H9 (cell line): ENCODE results near the gene GTF3C5. TPM values are rescaled to one million over a fixed set of nuclear protein-coding genes. Genes with fewer than 3 reads are reported as not detected.

ENCODE experiments used
- DNase-seq: peaks from one replicate; pipeline ENCODE4 v3.0.0-alpha.2; 2017
- H2AFZ ChIP-seq: one replicate; pipeline ENCODE4 v1.6.1; 2013; ENCODE audit warnings: mild to moderate bottlenecking, low read length, control low read depth, moderate library complexity
- H2AK5ac ChIP-seq: 2 replicates; pipeline ENCODE4 v1.6.1; 2013; ENCODE audit warnings: low read length, control low read depth, mixed read lengths; ENCODE audit not compliant: insufficient read length
- H2BK120ac ChIP-seq: one replicate; pipeline ENCODE4 v1.6.1; 2013; ENCODE audit warnings: low read depth, mild to moderate bottlenecking, low read length, control low read depth, inconsistent platforms; ENCODE audit not compliant: poor library complexity, severe bottlenecking
- H2BK12ac ChIP-seq: 2 replicates; pipeline ENCODE4 v1.6.1; 2013; ENCODE audit warnings: low read length, control low read depth, mixed read lengths, low read depth; ENCODE audit not compliant: insufficient read length
- H2BK15ac ChIP-seq: 2 replicates; pipeline ENCODE4 v1.6.1; 2013; ENCODE audit warnings: low read depth, low read length, control low read depth
- H2BK20ac ChIP-seq: one replicate; pipeline ENCODE4 v1.6.1; 2013; ENCODE audit warnings: low read depth, mild to moderate bottlenecking, low read length, control low read depth, inconsistent platforms; ENCODE audit not compliant: poor library complexity, severe bottlenecking
- H2BK5ac ChIP-seq: 2 replicates; pipeline ENCODE4 v1.6.1; 2013; ENCODE audit warnings: low read length, control low read depth, mixed read lengths; ENCODE audit not compliant: insufficient read length
- H3K14ac ChIP-seq: 2 replicates; pipeline ENCODE4 v1.6.1; 2013; ENCODE audit warnings: low read length, control low read depth; ENCODE audit not compliant: insufficient read depth
- H3K18ac ChIP-seq: 2 replicates; pipeline ENCODE4 v1.6.1; 2013; ENCODE audit warnings: low read depth, mild to moderate bottlenecking, mixed read lengths, low read length, control low read depth; ENCODE audit not compliant: insufficient read length
- H3K23ac ChIP-seq: 2 replicates; pipeline ENCODE4 v1.6.1; 2013; ENCODE audit warnings: low read length, control low read depth, mixed read lengths, low read depth; ENCODE audit not compliant: insufficient read length
- H3K23me2 ChIP-seq: 2 replicates; pipeline ENCODE4 v1.6.1; 2013; ENCODE audit warnings: low read depth, mild to moderate bottlenecking, mixed read lengths, low read length, control low read depth; ENCODE audit not compliant: insufficient read length, poor library complexity, severe bottlenecking
- H3K27ac ChIP-seq: 2 replicates; pipeline ENCODE4 v1.5.1; 2013; ENCODE audit warnings: low read length, control low read depth, mixed read lengths, low read depth; ENCODE audit not compliant: insufficient read length
- H3K27me3 ChIP-seq: 2 replicates; pipeline ENCODE4 v1.6.1; 2013; ENCODE audit warnings: low read length, control low read depth, inconsistent platforms; ENCODE audit not compliant: insufficient read depth
- H3K4ac ChIP-seq: 2 replicates; pipeline ENCODE4 v1.6.1; 2013; ENCODE audit warnings: low read depth, mild to moderate bottlenecking, control low read depth, inconsistent platforms, low read length, moderate library complexity
- H3K4me1 ChIP-seq: 2 replicates; pipeline ENCODE4 v1.6.1; 2013; ENCODE audit warnings: low read length, control low read depth, inconsistent platforms; ENCODE audit not compliant: insufficient read depth
- H3K4me2 ChIP-seq: 2 replicates; pipeline ENCODE4 v1.6.1; 2013; ENCODE audit warnings: low read length, control low read depth, mixed read lengths; ENCODE audit not compliant: insufficient read length, insufficient read depth
- H3K56ac ChIP-seq: 2 replicates; pipeline ENCODE4 v1.6.1; 2013; ENCODE audit warnings: low read depth, mild to moderate bottlenecking, mixed read lengths, low read length, control low read depth; ENCODE audit not compliant: insufficient read length
- H3K79me1 ChIP-seq: 2 replicates; pipeline ENCODE4 v1.6.1; 2013; ENCODE audit warnings: low read depth, mild to moderate bottlenecking, moderate library complexity, low read length, control low read depth, inconsistent platforms; ENCODE audit not compliant: insufficient read depth, poor library complexity, severe bottlenecking
- H3K79me2 ChIP-seq: 2 replicates; pipeline ENCODE4 v1.6.1; 2013; ENCODE audit warnings: low read length, control low read depth, inconsistent platforms; ENCODE audit not compliant: insufficient read depth
- H3K9ac ChIP-seq: 2 replicates; pipeline ENCODE4 v1.6.1; 2013; ENCODE audit warnings: low read length, control low read depth, mixed read lengths; ENCODE audit not compliant: insufficient read length; ENCODE audit errors: extremely low read depth
- H3K9me3 ChIP-seq: one replicate; pipeline ENCODE4 v1.6.1; 2013; ENCODE audit warnings: low read depth, low read length, inconsistent platforms; ENCODE audit not compliant: control insufficient read depth
- H3T11ph ChIP-seq: one replicate; pipeline ENCODE4 v1.6.1; 2013; ENCODE audit warnings: mild to moderate bottlenecking, low read length, control low read depth, inconsistent platforms
- H4K20me1 ChIP-seq: one replicate; pipeline ENCODE4 v1.6.1; 2013; ENCODE audit not compliant: control insufficient read depth, insufficient read length, insufficient read depth
- H4K5ac ChIP-seq: 2 replicates; pipeline ENCODE4 v1.6.1; 2013; ENCODE audit warnings: low read depth, mild to moderate bottlenecking, mixed read lengths, low read length, control low read depth; ENCODE audit not compliant: insufficient read length
- H4K8ac ChIP-seq: replicated peaks from 2 replicates; pipeline ENCODE4 v1.6.1; 2013; ENCODE audit warnings: low read length, control low read depth, mixed read lengths, low read depth; ENCODE audit not compliant: insufficient read length
- H4K91ac ChIP-seq: 2 replicates; pipeline ENCODE4 v1.6.1; 2013; ENCODE audit warnings: low read depth, mild to moderate bottlenecking, moderate library complexity, mixed read lengths, low read length, control low read depth; ENCODE audit not compliant: insufficient read length
- H3K27ac Mint-ChIP-seq, 3 experiments: 2 replicates in 2 of 3; 3 replicates in 1 of 3; pipeline ENCODE4 v1.8.0; 2020 to 2021; ENCODE audit warnings: mixed read lengths in 3 of 3, mild to moderate bottlenecking in 1 of 3, moderate library complexity in 1 of 3
- H3K27me3 Mint-ChIP-seq: 2 replicates; pipeline ENCODE4 v1.8.0; 2021; ENCODE audit warnings: low read depth, mild to moderate bottlenecking, moderate library complexity, mixed read lengths
- H3K36me3 Mint-ChIP-seq, 3 experiments: 2 replicates in 2 of 3; 3 replicates in 1 of 3; pipeline ENCODE4 v1.8.0; 2020 to 2021; ENCODE audit warnings: low read depth in 3 of 3, mixed read lengths in 3 of 3; ENCODE audit not compliant: insufficient read depth in 1 of 3
- H3K4me1 Mint-ChIP-seq, 2 experiments: 2 replicates each; pipeline ENCODE4 v1.8.0; 2020; ENCODE audit warnings: mixed read lengths in 2 of 2
- H3K4me3 Mint-ChIP-seq, 2 experiments: 2 replicates in 1 of 2; 3 replicates in 1 of 2; pipeline ENCODE4 v1.8.0; 2020 to 2021; ENCODE audit warnings: mild to moderate bottlenecking in 2 of 2, mixed read lengths in 2 of 2, moderate library complexity in 1 of 2
- H3K9me3 Mint-ChIP-seq, 2 experiments: 2 replicates in 1 of 2; 3 replicates in 1 of 2; pipeline ENCODE4 v1.8.0; 2020; ENCODE audit warnings: mild to moderate bottlenecking in 2 of 2, mixed read lengths in 2 of 2, moderate library complexity in 1 of 2
- CTCF ChIP-seq: fragments of 200-600 bp; sonication (generic); conservative IDR thresholded peaks from 3 replicates; pipeline ENCODE4 v1.8.0; 2021; ENCODE audit warnings: antibody characterized with exemption, mild to moderate bottlenecking
- WGBS: extraction: QIAGEN DNeasy Blood & Tissue Kit; methylation state at CpG from one replicate; pipeline ENCODE4 v1.1.7; 2013; ENCODE audit warnings: missing lambda C conversion rate, low lambda C conversion rate, mixed read lengths; ENCODE audit not compliant: insufficient read length; ENCODE audit errors: extremely low coverage; 5-methylcytosine and 5-hydroxymethylcytosine counted together
- total RNA-seq: library from RNA; stranded (reverse); gene quantifications from 2 replicates; pipeline ENCODE4 v1.2.1, GENCODE V29; 2021

The GTF3C5 gene
- total RNA-seq, 1 experiment from 2014 or later, result 88.9 TPM

GRCh38 chr9:133050781-133051180 is 20.0 kb downstream of the GTF3C5 start:
- H4K5ac ChIP-seq, result no peak overlapping the region
- H3K56ac ChIP-seq, result no peak overlapping the region
- H3K9me3 ChIP-seq, result no peaks in the 10 kb centered on the region
- no peaks in the 10 kb centered on the region for H3K79me1 ChIP-seq
- H2AK5ac ChIP-seq, result no peak overlapping the region
- H3K18ac ChIP-seq, result no peak overlapping the region
- WGBS, result no CpG with 5 or more reads among the region's 10 CpGs
- H2AFZ ChIP-seq, result no peak overlapping the region
- H4K20me1 ChIP-seq, result no peaks in the 10 kb centered on the region
- no peak overlapping the region for H3K9ac ChIP-seq
- no peak overlapping the region for H2BK15ac ChIP-seq
- H3K23me2 ChIP-seq, result no peaks in the 10 kb centered on the region
- H3K14ac ChIP-seq, result no peak overlapping the region
- H2BK12ac ChIP-seq, result no peak overlapping the region
- no peaks in the 10 kb centered on the region for H3K9me3 Mint-ChIP-seq
- no peaks in the 10 kb centered on the region for H3K4me1 ChIP-seq
- no peak for DNase-seq
- H3K4me2 ChIP-seq, result no peak overlapping the region
- no peak overlapping the region for H2BK20ac ChIP-seq
- H4K91ac ChIP-seq, result no peak overlapping the region
- no peak overlapping the region for H3K4ac ChIP-seq
- no peak overlapping the region for H3K23ac ChIP-seq
- no peaks in the 10 kb centered on the region for H3K79me2 ChIP-seq
- H4K8ac ChIP-seq, result no peak overlapping the region
- no peak overlapping the region for H3K4me3 Mint-ChIP-seq
- H2BK5ac ChIP-seq, result no peak overlapping the region
- peaks cover 27 to 76% (median 71%) of the 10 kb centered on the region in 3 experiments; a peak in 6 of 7 replicates for H3K36me3 Mint-ChIP-seq
- H2BK120ac ChIP-seq, result no peak overlapping the region
- no peaks in the 10 kb centered on the region for H3K27me3 ChIP-seq
- H3T11ph ChIP-seq, result no peak overlapping the region
- H3K27ac ChIP-seq, result no peak overlapping the region
- H3K4me1 Mint-ChIP-seq, result no peaks in the 10 kb centered on the region
- H3K27me3 Mint-ChIP-seq, result no peaks in the 10 kb centered on the region
- no peak for TF ChIP-seq CTCF
- no peak overlapping the region for H3K27ac Mint-ChIP-seq
